ENCODE results near the gene SLC25A24. TPM values are rescaled to one million over a fixed set of nuclear protein-coding genes. Genes with fewer than 3 reads are reported as not detected.

Gene SLC25A24
- total and polyA plus RNA-seq, 9 of the 15 experiments (the other 6 are each of a cell fraction or from before 2014, with no cell fraction given), result 6.9 to 34.9 (median 25.4) TPM

- no peaks in the 10 kb centered on the region for H3K36me3 ChIP-seq (ENCODE audit: control insufficient read depth, insufficient read depth, low read length)
- POLR2A ChIA-PET, result interaction anchor here (2.7 kb wide), 1 partner anchor 11 kb away, joined by 18 read pairs; the partner anchor contains the start of gene SLC25A24
- 45% methylated on average over 1 of the region's 1 CpG for WGBS (ENCODE audit: insufficient coverage, low coverage, missing lambda C conversion rate)
- no peak overlapping the region for H3K9ac ChIP-seq (ENCODE audit: insufficient read depth in 1 of 2, low read depth in 2 of 2, low read length in 2 of 2)
- H3K9me1 ChIP-seq (ENCODE audit: control insufficient read depth, insufficient read depth, low read length), result no peaks in the 10 kb centered on the region
- no peak for TF ChIP-seq ZNF431 (CRISPR knock-in tag; IDR thresholded peaks at IDR 0.05)
- TF ChIP-seq STAG1 (CRISPR knock-in tag; IDR thresholded peaks at IDR 0.05; ENCODE audit: borderline replicate concordance), result no peak
- no peak for TF ChIP-seq RERE (CRISPR knock-in tag; IDR thresholded peaks at IDR 0.05; ENCODE audit: borderline replicate concordance)
- no peak for TF ChIP-seq NR2F6 (CRISPR knock-in tag; IDR thresholded peaks at IDR 0.05)
- TF ChIP-seq ELK3 (CRISPR knock-in tag; IDR thresholded peaks at IDR 0.05), result no peak
- no peak for TF ChIP-seq SREBF2 (CRISPR knock-in tag; IDR thresholded peaks at IDR 0.05)
- TF ChIP-seq PKNOX1 (IDR thresholded peaks at IDR 0.05), result no peak
- no peak for TF ChIP-seq GTF2E2 (tag; IDR thresholded peaks at IDR 0.05)
- TF ChIP-seq BRCA1 (IDR thresholded peaks at IDR 0.05), result no peak
- no peak for TF ChIP-seq BRCA1 (CRISPR knock-in tag; IDR thresholded peaks at IDR 0.05)
- no peak for TF ChIP-seq CBX5 (IDR thresholded peaks at IDR 0.05; ENCODE audit: borderline replicate concordance, low read depth)
- no peak for TF ChIP-seq GTF2B (IDR thresholded peaks at IDR 0.05; ENCODE audit: extremely low read depth, insufficient read length)
- no peak for TF ChIP-seq SNIP1 (IDR thresholded peaks at IDR 0.05; ENCODE audit: low read depth)
- no peak for TF ChIP-seq ZNF184 (CRISPR knock-in tag; IDR thresholded peaks at IDR 0.05)
- TF ChIP-seq MCM3 (IDR thresholded peaks at IDR 0.05), result no peak
- BruUV-seq (replicated peaks), result no TSS peak
- intact Hi-C loops (cut with micrococcal nuclease), result no loop called here
- CTCF ChIA-PET (ENCODE audit: low intra/inter-chr PET ratio), result no interaction called here
- no peaks in the 10 kb centered on the region for H3K79me2 ChIP-seq (ENCODE audit: control insufficient read depth, insufficient read depth, low read length)
- H3K4me1 ChIP-seq (replicated peaks in 1 of 2; ENCODE audit: control insufficient read depth in 2 of 2, insufficient read depth in 2 of 2, low read length in 2 of 2), result peaks cover 4 to 6% of the 10 kb centered on the region in 2 experiments; a peak in 3 of 5 replicates
- no peak overlapping the region for H3K27ac ChIP-seq (ENCODE audit: extremely low read depth, low read depth, low read length)
- DNase-seq (ENCODE audit: extremely low read depth in 1 of 4, low spot score in 3 of 4) (no peak), ATAC-seq (no peak), FAIRE-seq (no peak)
- no peak overlapping the region for H3K4me3 ChIP-seq
- no peak overlapping the region for H2AFZ ChIP-seq (ENCODE audit: low read depth, low read length)
- in situ Hi-C loops (cut with MboI), result loop anchor here (10.0 to 25.0 kb wide), 2 partner anchors 114 to 251 kb away; partner anchors contain the start of gene NBPF6
- H3K9me3 ChIP-seq (replicated peaks; ENCODE audit: control insufficient read depth, insufficient read depth, low read depth, low read length), result no peaks in the 10 kb centered on the region
- no peaks in the 10 kb centered on the region for H4K20me1 ChIP-seq (replicated peaks; ENCODE audit: control insufficient read depth, insufficient read depth, low read length)
- no peak overlapping the region for H3K4me2 ChIP-seq (ENCODE audit: insufficient read depth, low read length)
- H3K27me3 ChIP-seq (ENCODE audit: control insufficient read depth in 2 of 2, insufficient read depth in 2 of 2, low read length in 2 of 2), result no peaks in the 10 kb centered on the region; a peak in 1 of 5 replicates
Observed at GRCh38 chr1:108211014-108211413, 10.9 kb upstream of the SLC25A24 start.

Measured in K562 (cell line).